Liver (tissue), 3 donors: ENCODE results near the gene DMRTB1.

Source experiments
- CTCF ChIP-seq: fragments of 150-350 bp; IDR thresholded peaks from 2 replicates; pipeline ENCODE4 v1.5.1; 2017; ENCODE audit warnings: improper control_type of control experiment, low read depth, low read length; ENCODE audit not compliant: missing input control
- GABPA ChIP-seq, 2 donors: IDR thresholded peaks in 1 of 2; conservative IDR thresholded peaks in 1 of 2; 2 replicates each; pipeline ENCODE4 v1.6.1; 2016; ENCODE audit warnings: antibody characterized with exemption in 2 of 2, mild to moderate bottlenecking in 1 of 2, moderate library complexity in 1 of 2
- HNF4A ChIP-seq, 2 donors: conservative IDR thresholded peaks; 2 replicates each; pipeline ENCODE4 v1.6.1; 2016; ENCODE audit warnings: antibody characterized with exemption in 2 of 2, mild to moderate bottlenecking in 2 of 2
- RAD21 ChIP-seq, 2 donors: IDR thresholded peaks; 2 replicates each; pipeline ENCODE4 v1.6.1; 2016; ENCODE audit warnings: antibody characterized with exemption in 2 of 2, mild to moderate bottlenecking in 2 of 2
- SP1 ChIP-seq: IDR thresholded peaks from 2 replicates; pipeline ENCODE4 v1.6.1; 2018; ENCODE audit warnings: antibody characterized with exemption, mild to moderate bottlenecking
- TAF1 ChIP-seq: conservative IDR thresholded peaks from 2 replicates; pipeline ENCODE4 v1.6.1; 2016; ENCODE audit warnings: antibody characterized with exemption, mild to moderate bottlenecking
- YY1 ChIP-seq: IDR thresholded peaks from 2 replicates; pipeline ENCODE4 v1.6.1; 2016; ENCODE audit warnings: antibody characterized with exemption, mild to moderate bottlenecking
- TF ChIP-seq, protein P1 (sequence below): IDR thresholded peaks from 2 replicates; pipeline ENCODE4 v1.6.1; 2016; ENCODE audit warnings: antibody characterized with exemption
- donor health status: healthy.
- donor health status: healthy.

- TF ChIP-seq CTCF = no peak
- no peak for TF ChIP-seq TAF1
- TF ChIP-seq SP1 = no peak
- no peak for TF ChIP-seq HNF4A (conservative IDR thresholded peaks at IDR 0.05)
- no peak for TF ChIP-seq RAD21 (IDR thresholded peaks at IDR 0.05)
- no peak for TF ChIP-seq YY1
- TF ChIP-seq, protein P1, sequence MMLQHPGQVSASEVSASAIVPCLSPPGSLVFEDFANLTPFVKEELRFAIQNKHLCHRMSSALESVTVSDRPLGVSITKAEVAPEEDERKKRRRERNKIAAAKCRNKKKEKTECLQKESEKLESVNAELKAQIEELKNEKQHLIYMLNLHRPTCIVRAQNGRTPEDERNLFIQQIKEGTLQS = no peak
- TF ChIP-seq GABPA (IDR thresholded peaks at IDR 0.05 in 1 of 2, conservative IDR thresholded peaks at IDR 0.05 in 1 of 2) = no peak
These were observed 42.1 kb upstream of the DMRTB1 start for GRCh38 chr1:53417074-53417511.
